Measurements from ENCODE around the gene FXYD3. TPM values are rescaled to one million over a fixed set of nuclear protein-coding genes. Genes with fewer than 3 reads are reported as not detected.

The FXYD3 gene
- total and polyA plus RNA-seq, 4 donors = 130 to 467 (median 160) TPM

DNA sequence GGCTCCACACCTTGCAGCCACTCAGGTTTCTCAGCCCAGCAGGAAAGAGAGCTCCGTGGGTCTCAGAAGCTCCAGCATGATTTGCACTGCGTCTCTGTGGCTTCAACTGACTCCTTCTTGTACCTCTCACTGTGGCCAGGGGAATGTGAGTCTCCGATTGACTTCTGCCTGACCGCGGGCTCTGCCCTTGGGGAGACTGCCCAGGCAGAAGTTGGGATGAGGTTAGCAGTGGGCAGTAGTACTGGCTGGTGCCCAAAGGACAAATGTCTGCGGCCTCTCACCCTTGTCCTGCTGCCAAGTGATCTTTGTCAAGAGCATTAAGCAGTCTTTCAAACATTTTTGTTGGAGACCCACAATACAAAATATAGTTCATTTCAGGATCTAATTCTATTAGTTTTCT, 34.4 kb upstream of the FXYD3 start:
- Histone ChIP-seq H3K9me3 (ENCODE audit: control insufficient read depth in 4 of 4, insufficient read depth in 3 of 4, low read length in 3 of 4) (no peaks in the 10 kb centered on the region), H3K27me3 (ENCODE audit: control insufficient read depth in 3 of 3, insufficient read depth in 3 of 3, low read length in 2 of 3) (no peaks in the 10 kb centered on the region), H3K36me3 (ENCODE audit: control insufficient read depth in 4 of 4, insufficient read depth in 4 of 4, low read length in 4 of 4) (no peaks in the 10 kb centered on the region), H3K4me1 (ENCODE audit: control insufficient read depth in 5 of 5, insufficient read depth in 5 of 5, low read length in 5 of 5) (no peaks in the 10 kb centered on the region), H3K4me3 (no peak overlapping the region), H3K27ac (ENCODE audit: low read depth in 1 of 2, low read length in 1 of 2) (no peak overlapping the region), H3K9ac (ENCODE audit: insufficient read depth in 1 of 2, low read length in 2 of 2) (no peak overlapping the region)
- no peak for DNase-seq
- WGBS, 2 donors = 83 to 93% methylated on average over 6 of the region's 6 CpGs
- TF ChIP-seq, protein P1, sequence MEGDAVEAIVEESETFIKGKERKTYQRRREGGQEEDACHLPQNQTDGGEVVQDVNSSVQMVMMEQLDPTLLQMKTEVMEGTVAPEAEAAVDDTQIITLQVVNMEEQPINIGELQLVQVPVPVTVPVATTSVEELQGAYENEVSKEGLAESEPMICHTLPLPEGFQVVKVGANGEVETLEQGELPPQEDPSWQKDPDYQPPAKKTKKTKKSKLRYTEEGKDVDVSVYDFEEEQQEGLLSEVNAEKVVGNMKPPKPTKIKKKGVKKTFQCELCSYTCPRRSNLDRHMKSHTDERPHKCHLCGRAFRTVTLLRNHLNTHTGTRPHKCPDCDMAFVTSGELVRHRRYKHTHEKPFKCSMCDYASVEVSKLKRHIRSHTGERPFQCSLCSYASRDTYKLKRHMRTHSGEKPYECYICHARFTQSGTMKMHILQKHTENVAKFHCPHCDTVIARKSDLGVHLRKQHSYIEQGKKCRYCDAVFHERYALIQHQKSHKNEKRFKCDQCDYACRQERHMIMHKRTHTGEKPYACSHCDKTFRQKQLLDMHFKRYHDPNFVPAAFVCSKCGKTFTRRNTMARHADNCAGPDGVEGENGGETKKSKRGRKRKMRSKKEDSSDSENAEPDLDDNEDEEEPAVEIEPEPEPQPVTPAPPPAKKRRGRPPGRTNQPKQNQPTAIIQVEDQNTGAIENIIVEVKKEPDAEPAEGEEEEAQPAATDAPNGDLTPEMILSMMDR (IDR thresholded peaks at IDR 0.05; ENCODE audit: control extremely low read depth, extremely low read depth) = no peak
- ATAC-seq (ENCODE audit: insufficient read depth, low FRiP score) = no peak

DNA sequence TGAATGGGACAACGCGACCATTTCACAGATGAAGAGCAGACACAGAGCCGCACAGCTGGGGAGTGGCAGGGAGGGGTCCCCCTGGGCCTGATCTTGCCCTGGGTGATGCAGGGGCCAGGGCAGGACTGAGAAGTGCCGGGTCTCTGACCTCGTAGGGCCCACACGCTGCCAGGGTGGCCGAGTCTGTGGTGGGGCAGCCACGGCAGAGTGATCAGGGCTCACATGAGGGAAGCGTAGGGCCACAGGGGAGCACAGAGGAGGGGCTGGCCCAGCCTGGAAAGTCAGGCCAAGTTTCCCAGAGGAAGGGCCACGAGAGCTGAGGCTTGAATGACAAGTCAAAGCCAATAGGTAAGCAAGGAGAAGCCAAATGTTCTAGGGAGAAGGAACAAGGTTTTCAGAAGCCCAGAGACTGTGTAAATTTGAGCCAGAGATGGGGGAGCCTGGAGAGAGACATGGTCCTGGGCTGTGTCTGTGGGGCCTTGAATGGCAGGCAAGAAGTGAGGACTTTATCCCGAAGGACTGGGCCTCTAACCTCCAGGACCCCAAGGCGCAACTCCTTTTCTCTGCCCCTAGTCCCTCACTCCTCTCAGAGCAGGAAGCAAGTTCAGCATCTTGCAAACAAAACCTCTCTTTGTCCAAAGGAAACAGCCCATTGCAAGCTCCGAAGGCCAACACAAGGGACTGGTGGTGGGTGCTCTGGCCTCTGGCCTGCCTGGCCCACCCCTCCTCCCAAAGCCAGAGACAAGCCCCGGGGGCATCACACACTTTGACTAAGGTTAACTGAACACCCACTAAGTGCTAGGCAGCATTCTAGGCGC, 31.7 kb upstream of the FXYD3 start:
- no peak for DNase-seq
- Histone ChIP-seq H3K27me3 (ENCODE audit: control insufficient read depth in 3 of 3, insufficient read depth in 3 of 3, low read length in 2 of 3) (no peaks in the 10 kb centered on the region), H3K9ac (ENCODE audit: insufficient read depth in 1 of 2, low read length in 2 of 2) (no peak overlapping the region), H3K4me1 (ENCODE audit: control insufficient read depth in 5 of 5, insufficient read depth in 5 of 5, low read length in 5 of 5) (no peaks in the 10 kb centered on the region), H3K4me3 (no peak overlapping the region), H3K36me3 (ENCODE audit: control insufficient read depth in 4 of 4, insufficient read depth in 4 of 4, low read length in 4 of 4) (no peaks in the 10 kb centered on the region), H3K9me3 (ENCODE audit: control insufficient read depth in 4 of 4, insufficient read depth in 3 of 4, low read length in 3 of 4) (no peaks in the 10 kb centered on the region), H3K27ac (ENCODE audit: low read depth in 1 of 2, low read length in 1 of 2) (no peak overlapping the region)
- no peak for ATAC-seq (ENCODE audit: insufficient read depth, low FRiP score)
- TF ChIP-seq, protein P1 (IDR thresholded peaks at IDR 0.05; ENCODE audit: control extremely low read depth, extremely low read depth) = no peak
- 85 to 93% methylated on average over 15 of the region's 15 CpGs for WGBS, 2 donors

DNA sequence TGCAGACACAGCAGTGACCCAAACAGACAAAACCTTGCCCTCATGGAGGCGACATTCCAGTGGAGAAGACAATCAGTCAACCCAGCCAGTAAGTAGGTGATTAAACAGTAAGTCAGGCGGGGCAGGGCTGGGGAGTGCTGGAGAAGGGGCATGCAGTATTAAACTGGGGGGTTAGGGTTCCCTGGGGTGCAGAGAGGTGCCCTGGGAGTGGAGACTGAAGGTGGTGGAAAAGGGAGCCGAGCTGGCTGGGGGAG, 31.2 kb upstream of the FXYD3 start:
- Histone ChIP-seq H3K4me1 (ENCODE audit: control insufficient read depth in 5 of 5, insufficient read depth in 5 of 5, low read length in 5 of 5) (no peaks in the 10 kb centered on the region), H3K4me3 (no peak overlapping the region), H3K9ac (ENCODE audit: insufficient read depth in 1 of 2, low read length in 2 of 2) (no peak overlapping the region), H3K9me3 (ENCODE audit: control insufficient read depth in 4 of 4, insufficient read depth in 3 of 4, low read length in 3 of 4) (no peaks in the 10 kb centered on the region), H3K27ac (ENCODE audit: low read depth in 1 of 2, low read length in 1 of 2) (no peak overlapping the region), H3K36me3 (ENCODE audit: control insufficient read depth in 4 of 4, insufficient read depth in 4 of 4, low read length in 4 of 4) (no peaks in the 10 kb centered on the region), H3K27me3 (ENCODE audit: control insufficient read depth in 3 of 3, insufficient read depth in 3 of 3, low read length in 2 of 3) (no peaks in the 10 kb centered on the region)
- ATAC-seq (ENCODE audit: insufficient read depth, low FRiP score) = no peak
- TF ChIP-seq, protein P1 (IDR thresholded peaks at IDR 0.05; ENCODE audit: control extremely low read depth, extremely low read depth) = no peak
- whole genome bisulfite sequencing, 2 donors = 88 to 90% methylated on average over 3 of the region's 3 CpGs
- DNase-seq = no peak

DNA sequence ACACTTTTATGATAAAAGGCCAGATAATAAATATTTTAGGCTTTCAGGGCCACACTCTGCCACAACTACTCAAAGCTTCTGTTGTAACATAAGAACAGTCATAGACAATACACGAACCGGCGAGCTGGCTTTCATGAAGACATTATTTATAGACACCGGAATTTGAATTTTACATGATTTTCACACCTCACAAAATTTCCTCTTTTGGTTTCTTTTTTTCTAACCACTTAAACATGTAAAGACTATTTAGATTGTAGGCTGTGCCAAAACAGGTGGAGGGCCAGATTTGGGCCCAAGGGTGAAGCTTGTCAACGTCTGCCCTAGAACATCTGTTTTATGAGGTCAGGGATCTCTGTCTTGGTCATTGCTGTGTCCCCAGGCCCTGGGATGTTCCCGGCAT, 29.7 kb upstream of the FXYD3 start:
- no peak overlapping the region for H3K9ac ChIP-seq (ENCODE audit: insufficient read depth in 1 of 2, low read length in 2 of 2)
- no peak overlapping the region for H3K4me3 ChIP-seq
- 69 to 73% methylated on average over 6 of the region's 6 CpGs for WGBS, 2 donors
- peaks cover 0 to 4% (median 0%) of the 10 kb centered on the region in 5 donors for H3K4me1 ChIP-seq (ENCODE audit: control insufficient read depth in 5 of 5, insufficient read depth in 5 of 5, low read length in 5 of 5)
- no peaks in the 10 kb centered on the region for H3K9me3 ChIP-seq (ENCODE audit: control insufficient read depth in 4 of 4, insufficient read depth in 3 of 4, low read length in 3 of 4)
- peaks cover 0 to 3% (median 0%) of the 10 kb centered on the region in 3 donors for H3K27me3 ChIP-seq (ENCODE audit: control insufficient read depth in 3 of 3, insufficient read depth in 3 of 3, low read length in 2 of 3)
- no peaks in the 10 kb centered on the region for H3K36me3 ChIP-seq (ENCODE audit: control insufficient read depth in 4 of 4, insufficient read depth in 4 of 4, low read length in 4 of 4)
- ATAC-seq (ENCODE audit: insufficient read depth, low FRiP score) (no peak), DNase-seq (no peak)
- no peak overlapping the region for H3K27ac ChIP-seq (ENCODE audit: low read depth in 1 of 2, low read length in 1 of 2)
- TF ChIP-seq, protein P1 (IDR thresholded peaks at IDR 0.05; ENCODE audit: control extremely low read depth, extremely low read depth) = no peak
